ENCODE measurements around the gene SUN2.

Gene SUN2

DNA sequence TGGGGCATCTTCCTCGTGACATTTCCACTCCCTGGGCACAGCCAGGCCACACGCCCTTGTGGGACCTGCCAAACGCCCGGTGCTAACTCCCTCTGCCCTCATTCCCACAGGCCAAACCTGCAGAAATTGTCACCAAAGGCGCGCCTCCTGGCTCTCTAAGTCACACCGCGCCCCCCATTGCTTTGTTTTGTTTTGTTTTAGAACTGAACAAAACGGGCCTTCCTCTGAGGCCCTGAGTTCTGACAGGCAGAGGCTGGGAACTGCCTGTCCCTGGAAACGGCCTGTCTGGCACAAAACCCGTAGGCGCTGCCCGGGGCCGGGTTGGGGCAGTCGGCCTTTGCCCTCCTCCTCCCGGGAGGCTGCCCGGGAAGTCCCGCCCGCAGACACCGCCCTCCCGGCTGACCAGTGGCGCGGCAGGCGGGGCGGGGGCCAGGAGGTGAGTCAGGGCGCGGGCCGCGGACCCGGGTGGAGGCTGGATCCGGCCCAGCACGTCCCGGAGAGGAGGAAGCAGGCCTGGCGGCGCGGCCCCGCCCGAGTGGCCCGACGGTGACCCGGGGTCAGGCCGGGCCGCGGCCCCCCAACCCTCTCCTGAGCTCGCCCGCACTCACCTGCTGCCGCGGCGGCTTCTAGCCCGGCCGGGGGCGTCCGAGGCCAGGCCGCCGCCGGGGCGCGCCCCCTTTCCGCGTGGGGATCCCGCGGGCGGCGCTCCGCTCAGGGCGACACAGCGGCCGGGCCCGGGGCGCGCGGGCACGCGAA, 465 bp downstream of the SUN2 start:
- Histone ChIP-seq H3K9me3 (ENCODE audit: control insufficient read depth, insufficient read depth, low read depth, low read length) (no peaks in the 10 kb centered on the region), H3K4me1 (ENCODE audit: control insufficient read depth, insufficient read depth, low read length) (peaks cover 9% of the 10 kb centered on the region), H3K27ac (ENCODE audit: extremely low read depth, low read depth, low read length) (peak overlapping the region; percentile 97), H3K4me3 (ENCODE audit: low read depth, low read length) (peak overlapping the region; percentile 71), H3K36me3 (ENCODE audit: control insufficient read depth in 2 of 2, insufficient read depth in 1 of 2, low read length in 2 of 2) (peaks cover 6 to 34% of the 10 kb centered on the region in 2 experiments; a peak in 2 of 3 replicates)
- CTCF ChIA-PET = interaction anchor here (1.0 to 3.5 kb wide), 3 partner anchors 11 to 22 kb away, joined by 5 to 23 read pairs (median 5); no protein-coding TSS in a partner anchor
- POLR2A ChIA-PET = interaction anchor here (0.7 kb wide), 1 partner anchor 15 kb away, joined by 5 read pairs; no protein-coding TSS in a partner anchor
- TF ChIP-seq, protein P1, sequence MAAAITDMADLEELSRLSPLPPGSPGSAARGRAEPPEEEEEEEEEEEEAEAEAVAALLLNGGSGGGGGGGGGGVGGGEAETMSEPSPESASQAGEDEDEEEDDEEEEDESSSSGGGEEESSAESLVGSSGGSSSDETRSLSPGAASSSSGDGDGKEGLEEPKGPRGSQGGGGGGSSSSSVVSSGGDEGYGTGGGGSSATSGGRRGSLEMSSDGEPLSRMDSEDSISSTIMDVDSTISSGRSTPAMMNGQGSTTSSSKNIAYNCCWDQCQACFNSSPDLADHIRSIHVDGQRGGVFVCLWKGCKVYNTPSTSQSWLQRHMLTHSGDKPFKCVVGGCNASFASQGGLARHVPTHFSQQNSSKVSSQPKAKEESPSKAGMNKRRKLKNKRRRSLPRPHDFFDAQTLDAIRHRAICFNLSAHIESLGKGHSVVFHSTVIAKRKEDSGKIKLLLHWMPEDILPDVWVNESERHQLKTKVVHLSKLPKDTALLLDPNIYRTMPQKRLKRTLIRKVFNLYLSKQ (tag by site-specific recombination; IDR thresholded peaks at IDR 0.05; ENCODE audit: borderline replicate concordance) = no peak
- TF ChIP-seq ZNF48 (tag by site-specific recombination; IDR thresholded peaks at IDR 0.05) (no peak), ZNF530 (tag by site-specific recombination; IDR thresholded peaks at IDR 0.05; ENCODE audit: low read depth) (no peak), ZNF311 (tag by site-specific recombination; IDR thresholded peaks at IDR 0.05; ENCODE audit: borderline replicate concordance) (no peak), ZNF416 (tag by site-specific recombination; IDR thresholded peaks at IDR 0.05) (no peak), ZNF791 (tag by site-specific recombination; IDR thresholded peaks at IDR 0.05) (no peak), GFI1B (tag by site-specific recombination; IDR thresholded peaks at IDR 0.05) (no peak), REPIN1 (tag by site-specific recombination; IDR thresholded peaks at IDR 0.05; ENCODE audit: low read depth) (no peak), ZNF239 (tag by site-specific recombination; IDR thresholded peaks at IDR 0.05) (no peak), ZBTB7A (tag by site-specific recombination; IDR thresholded peaks at IDR 0.05; ENCODE audit: low read depth) (no peak), ZSCAN23 (tag by site-specific recombination; IDR thresholded peaks at IDR 0.05) (0 out of 2 replicates have a peak, but pooled peaks have one; percentile 14), KLF9 (tag by site-specific recombination; IDR thresholded peaks at IDR 0.05; ENCODE audit: low read depth) (no peak), ZNF585B (tag by site-specific recombination; IDR thresholded peaks at IDR 0.05) (no peak), TRIM28 (IDR thresholded peaks at IDR 0.05; ENCODE audit: borderline replicate concordance, low read length) (no peak), ZNF302 (tag by site-specific recombination; IDR thresholded peaks at IDR 0.05; ENCODE audit: low read depth) (no peak), ZNF600 (tag by site-specific recombination; IDR thresholded peaks at IDR 0.05) (no peak), ZNF350 (tag by site-specific recombination; IDR thresholded peaks at IDR 0.05) (no peak), ZSCAN30 (tag by site-specific recombination; IDR thresholded peaks at IDR 0.05) (peak; percentile 22; the same call in 1 of the 2 replicates), PRDM1 (tag by site-specific recombination; IDR thresholded peaks at IDR 0.05) (no peak), ZNF155 (tag by site-specific recombination; IDR thresholded peaks at IDR 0.05) (no peak)
- TF ChIP-seq, protein P2, sequence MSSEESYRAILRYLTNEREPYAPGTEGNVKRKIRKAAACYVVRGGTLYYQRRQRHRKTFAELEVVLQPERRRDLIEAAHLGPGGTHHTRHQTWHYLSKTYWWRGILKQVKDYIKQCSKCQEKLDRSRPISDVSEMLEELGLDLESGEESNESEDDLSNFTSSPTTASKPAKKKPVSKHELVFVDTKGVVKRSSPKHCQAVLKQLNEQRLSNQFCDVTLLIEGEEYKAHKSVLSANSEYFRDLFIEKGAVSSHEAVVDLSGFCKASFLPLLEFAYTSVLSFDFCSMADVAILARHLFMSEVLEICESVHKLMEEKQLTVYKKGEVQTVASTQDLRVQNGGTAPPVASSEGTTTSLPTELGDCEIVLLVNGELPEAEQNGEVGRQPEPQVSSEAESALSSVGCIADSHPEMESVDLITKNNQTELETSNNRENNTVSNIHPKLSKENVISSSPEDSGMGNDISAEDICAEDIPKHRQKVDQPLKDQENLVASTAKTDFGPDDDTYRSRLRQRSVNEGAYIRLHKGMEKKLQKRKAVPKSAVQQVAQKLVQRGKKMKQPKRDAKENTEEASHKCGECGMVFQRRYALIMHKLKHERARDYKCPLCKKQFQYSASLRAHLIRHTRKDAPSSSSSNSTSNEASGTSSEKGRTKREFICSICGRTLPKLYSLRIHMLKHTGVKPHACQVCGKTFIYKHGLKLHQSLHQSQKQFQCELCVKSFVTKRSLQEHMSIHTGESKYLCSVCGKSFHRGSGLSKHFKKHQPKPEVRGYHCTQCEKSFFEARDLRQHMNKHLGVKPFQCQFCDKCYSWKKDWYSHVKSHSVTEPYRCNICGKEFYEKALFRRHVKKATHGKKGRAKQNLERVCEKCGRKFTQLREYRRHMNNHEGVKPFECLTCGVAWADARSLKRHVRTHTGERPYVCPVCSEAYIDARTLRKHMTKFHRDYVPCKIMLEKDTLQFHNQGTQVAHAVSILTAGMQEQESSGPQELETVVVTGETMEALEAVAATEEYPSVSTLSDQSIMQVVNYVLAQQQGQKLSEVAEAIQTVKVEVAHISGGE (tag by site-specific recombination; conservative IDR thresholded peaks at IDR 0.05; ENCODE audit: low read depth) = no peak
- TF ChIP-seq, protein P3, sequence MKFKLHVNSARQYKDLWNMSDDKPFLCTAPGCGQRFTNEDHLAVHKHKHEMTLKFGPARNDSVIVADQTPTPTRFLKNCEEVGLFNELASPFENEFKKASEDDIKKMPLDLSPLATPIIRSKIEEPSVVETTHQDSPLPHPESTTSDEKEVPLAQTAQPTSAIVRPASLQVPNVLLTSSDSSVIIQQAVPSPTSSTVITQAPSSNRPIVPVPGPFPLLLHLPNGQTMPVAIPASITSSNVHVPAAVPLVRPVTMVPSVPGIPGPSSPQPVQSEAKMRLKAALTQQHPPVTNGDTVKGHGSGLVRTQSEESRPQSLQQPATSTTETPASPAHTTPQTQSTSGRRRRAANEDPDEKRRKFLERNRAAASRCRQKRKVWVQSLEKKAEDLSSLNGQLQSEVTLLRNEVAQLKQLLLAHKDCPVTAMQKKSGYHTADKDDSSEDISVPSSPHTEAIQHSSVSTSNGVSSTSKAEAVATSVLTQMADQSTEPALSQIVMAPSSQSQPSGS (tag by site-specific recombination; IDR thresholded peaks at IDR 0.05; ENCODE audit: low read depth) = no peak
- TF ChIP-seq, protein P4, sequence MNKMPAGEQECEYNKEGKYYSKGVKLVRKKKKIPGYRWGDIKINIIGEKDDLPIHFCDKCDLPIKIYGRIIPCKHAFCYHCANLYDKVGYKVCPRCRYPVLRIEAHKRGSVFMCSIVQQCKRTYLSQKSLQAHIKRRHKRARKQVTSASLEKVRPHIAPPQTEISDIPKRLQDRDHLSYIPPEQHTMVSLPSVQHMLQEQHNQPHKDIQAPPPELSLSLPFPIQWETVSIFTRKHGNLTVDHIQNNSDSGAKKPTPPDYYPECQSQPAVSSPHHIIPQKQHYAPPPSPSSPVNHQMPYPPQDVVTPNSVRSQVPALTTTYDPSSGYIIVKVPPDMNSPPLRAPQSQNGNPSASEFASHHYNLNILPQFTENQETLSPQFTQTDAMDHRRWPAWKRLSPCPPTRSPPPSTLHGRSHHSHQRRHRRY (tag by site-specific recombination; IDR thresholded peaks at IDR 0.05) = no peak
- TF ChIP-seq, protein P5, sequence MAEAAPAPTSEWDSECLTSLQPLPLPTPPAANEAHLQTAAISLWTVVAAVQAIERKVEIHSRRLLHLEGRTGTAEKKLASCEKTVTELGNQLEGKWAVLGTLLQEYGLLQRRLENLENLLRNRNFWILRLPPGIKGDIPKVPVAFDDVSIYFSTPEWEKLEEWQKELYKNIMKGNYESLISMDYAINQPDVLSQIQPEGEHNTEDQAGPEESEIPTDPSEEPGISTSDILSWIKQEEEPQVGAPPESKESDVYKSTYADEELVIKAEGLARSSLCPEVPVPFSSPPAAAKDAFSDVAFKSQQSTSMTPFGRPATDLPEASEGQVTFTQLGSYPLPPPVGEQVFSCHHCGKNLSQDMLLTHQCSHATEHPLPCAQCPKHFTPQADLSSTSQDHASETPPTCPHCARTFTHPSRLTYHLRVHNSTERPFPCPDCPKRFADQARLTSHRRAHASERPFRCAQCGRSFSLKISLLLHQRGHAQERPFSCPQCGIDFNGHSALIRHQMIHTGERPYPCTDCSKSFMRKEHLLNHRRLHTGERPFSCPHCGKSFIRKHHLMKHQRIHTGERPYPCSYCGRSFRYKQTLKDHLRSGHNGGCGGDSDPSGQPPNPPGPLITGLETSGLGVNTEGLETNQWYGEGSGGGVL (tag by site-specific recombination; IDR thresholded peaks at IDR 0.05) = no peak
- TF ChIP-seq, protein P6, sequence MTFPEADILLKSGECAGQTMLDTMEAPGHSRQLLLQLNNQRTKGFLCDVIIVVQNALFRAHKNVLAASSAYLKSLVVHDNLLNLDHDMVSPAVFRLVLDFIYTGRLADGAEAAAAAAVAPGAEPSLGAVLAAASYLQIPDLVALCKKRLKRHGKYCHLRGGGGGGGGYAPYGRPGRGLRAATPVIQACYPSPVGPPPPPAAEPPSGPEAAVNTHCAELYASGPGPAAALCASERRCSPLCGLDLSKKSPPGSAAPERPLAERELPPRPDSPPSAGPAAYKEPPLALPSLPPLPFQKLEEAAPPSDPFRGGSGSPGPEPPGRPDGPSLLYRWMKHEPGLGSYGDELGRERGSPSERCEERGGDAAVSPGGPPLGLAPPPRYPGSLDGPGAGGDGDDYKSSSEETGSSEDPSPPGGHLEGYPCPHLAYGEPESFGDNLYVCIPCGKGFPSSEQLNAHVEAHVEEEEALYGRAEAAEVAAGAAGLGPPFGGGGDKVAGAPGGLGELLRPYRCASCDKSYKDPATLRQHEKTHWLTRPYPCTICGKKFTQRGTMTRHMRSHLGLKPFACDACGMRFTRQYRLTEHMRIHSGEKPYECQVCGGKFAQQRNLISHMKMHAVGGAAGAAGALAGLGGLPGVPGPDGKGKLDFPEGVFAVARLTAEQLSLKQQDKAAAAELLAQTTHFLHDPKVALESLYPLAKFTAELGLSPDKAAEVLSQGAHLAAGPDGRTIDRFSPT (tag by site-specific recombination; IDR thresholded peaks at IDR 0.05) = peak; percentile 86

All from HEK293 (cell line).